ENCODE data around the gene ANKS1B. TPM values are rescaled to one million over a fixed set of nuclear protein-coding genes. Genes with fewer than 3 reads are reported as not detected.

Gene ANKS1B
- total RNA-seq, 1 experiment from 2014 or later, result 0.54 TPM

- no TSS peak for BruUV-seq (replicated peaks)
- Histone ChIP-seq H3K36me3 (ENCODE audit: control insufficient read depth in 1 of 2, insufficient read depth in 2 of 2, low read length in 2 of 2) (no peaks in the 10 kb centered on the region), H3K9me2 (ENCODE audit: insufficient read depth) (no peaks in the 10 kb centered on the region), H2AFZ (ENCODE audit: low read depth, low read length, poor library complexity, severe bottlenecking) (no peak overlapping the region), H3K9me3 (ENCODE audit: control insufficient read depth in 1 of 2, insufficient read depth in 1 of 2, low read depth in 1 of 2, low read length in 2 of 2) (no peaks in the 10 kb centered on the region), H3K27me3 (ENCODE audit: insufficient read depth, low read length) (no peaks in the 10 kb centered on the region), H3K4me3 (replicated peaks in 1 of 2; ENCODE audit: low read depth in 1 of 2, low read length in 2 of 2) (no peak overlapping the region), H4K20me1 (ENCODE audit: insufficient read depth) (no peaks in the 10 kb centered on the region), H3K4me1 (ENCODE audit: control insufficient read depth in 1 of 2, insufficient read depth in 2 of 2, low read length in 2 of 2) (no peaks in the 10 kb centered on the region), H3K4me2 (ENCODE audit: low read length) (no peak overlapping the region), H3K9ac (ENCODE audit: low read length) (no peak overlapping the region), H3K79me2 (ENCODE audit: insufficient read depth, low read length) (no peaks in the 10 kb centered on the region), H3K27ac (ENCODE audit: low read depth, low read length) (no peak overlapping the region)
- DNase-seq (ENCODE audit: low read depth, low spot score) (no peak), ATAC-seq (no peak)
- ChIA-PET POLR2A (no interaction called here), RAD21 (ENCODE audit: low non-redundant PET in 1 of 2, low total read pairs in 2 of 2, uncharacterized antibody in 2 of 2, unreplicated experiment in 2 of 2) (no interaction called here), CTCF (no interaction called here)
- intact Hi-C loops (cut with micrococcal nuclease), result no loop called here
- TF ChIP-seq EGR1 (IDR thresholded peaks at IDR 0.05; ENCODE audit: low read depth) (no peak), SP1 (IDR thresholded peaks at IDR 0.05; ENCODE audit: low read depth) (no peak), SIN3A (IDR thresholded peaks at IDR 0.05; ENCODE audit: low read depth) (no peak), JUND (IDR thresholded peaks at IDR 0.05) (no peak), ELF1 (IDR thresholded peaks at IDR 0.05; ENCODE audit: borderline replicate concordance, low read depth) (no peak), EZH2 (IDR thresholded peaks at IDR 0.05) (no peak), SRF (IDR thresholded peaks at IDR 0.05; ENCODE audit: low read depth) (no peak), CTCF (IDR thresholded peaks at IDR 0.05 in 2 of 3, conservative IDR thresholded peaks at IDR 0.05 in 1 of 3; ENCODE audit: borderline replicate concordance in 1 of 3, insufficient read depth in 1 of 3, low read depth in 2 of 3, low read length in 2 of 3) (no peak), RAD21 (IDR thresholded peaks at IDR 0.05; ENCODE audit: low read depth) (no peak), CEBPB (IDR thresholded peaks at IDR 0.05; ENCODE audit: low read depth) (no peak), ATF3 (IDR thresholded peaks at IDR 0.05) (no peak), FOSL1 (IDR thresholded peaks at IDR 0.05; ENCODE audit: low read depth) (no peak), ZBTB33 (IDR thresholded peaks at IDR 0.05; ENCODE audit: extremely low read depth, insufficient replicate concordance, low read length) (no peak), POLR2AphosphoS5 (IDR thresholded peaks at IDR 0.05; ENCODE audit: low read depth, low read length) (no peak), TCF7L2 (IDR thresholded peaks at IDR 0.05; ENCODE audit: borderline replicate concordance, extremely low read depth, insufficient read depth, insufficient read length) (no peak), CBX3 (IDR thresholded peaks at IDR 0.05; ENCODE audit: low read depth) (no peak), MAX (IDR thresholded peaks at IDR 0.05) (no peak), REST (IDR thresholded peaks at IDR 0.05; ENCODE audit: low read depth) (no peak)
These were observed 772.5 kb downstream of the ANKS1B start for GRCh38 chr12:99212275-99212674.

Data from HCT116 (cell line).